Left ventricle myocardium inferior (tissue), 1 donor: ENCODE measurements around the gene HLCS. TPM values are rescaled to one million over a fixed set of nuclear protein-coding genes. Genes with fewer than 3 reads are reported as not detected.

Experiments used
- DNase-seq: peaks from one replicate; pipeline ENCODE4 v3.0.0-alpha.2; 2020
- H3K27ac ChIP-seq: fragments of 200-600 bp; replicated peaks from 2 replicates; pipeline ENCODE4 v1.8.0; 2021
- H3K27me3 ChIP-seq: fragments of 200-600 bp; 2 replicates; pipeline ENCODE4 v1.8.0; 2021; ENCODE audit warnings: low read depth
- H3K36me3 ChIP-seq: fragments of 200-600 bp; 2 replicates; pipeline ENCODE4 v1.8.0; 2021
- H3K4me1 ChIP-seq: fragments of 200-600 bp; 2 replicates; pipeline ENCODE4 v1.8.0; 2021
- H3K4me3 ChIP-seq: fragments of 200-600 bp; 2 replicates; pipeline ENCODE4 v1.8.0; 2021; ENCODE audit warnings: mild to moderate bottlenecking, moderate library complexity
- H3K9me3 ChIP-seq: fragments of 200-600 bp; replicated peaks from 2 replicates; pipeline ENCODE4 v1.8.0; 2021
- CTCF ChIP-seq: fragments of 200-600 bp; IDR thresholded peaks from 2 replicates; pipeline ENCODE4 v1.8.0; 2021; ENCODE audit warnings: antibody characterized with exemption, mild to moderate bottlenecking, borderline replicate concordance
- intact Hi-C: fragments of 100-400 bp; cut with micrococcal nuclease; formaldehyde crosslinking; loops from one replicate; pipeline ENCODE4 v1.11.0; 2022
- total RNA-seq: library from RNA; stranded (reverse); fragmentation: NEBNext Ultra II Directional; extraction: Animal tissue kit (Norgen Biotek cat#: 25700); gene quantifications from one replicate; pipeline ENCODE4 v1.2.1, GENCODE V29; 2021
- donor health status: DM: no; HTN: yes; CAD: no; lungs with severe emphysema.

HLCS gene
- total RNA-seq, 1 donor from 2014 or later: 5.3 TPM

- Histone ChIP-seq H3K4me1 (peaks cover 20% of the 10 kb centered on the region), H3K9me3 (no peaks in the 10 kb centered on the region), H3K4me3 (no peak overlapping the region), H3K27ac (no peak overlapping the region), H3K36me3 (no peaks in the 10 kb centered on the region), H3K27me3 (no peaks in the 10 kb centered on the region)
- no peak for DNase-seq
- no peak for TF ChIP-seq CTCF
- intact Hi-C loops: no loop called here
Measured at GRCh38 chr21:36783612-36784374, 182.7 kb downstream of the HLCS start.

GRCh38 chr21:36780861-36781260, 185.6 kb downstream of the HLCS start:
- no peaks in the 10 kb centered on the region for H3K36me3 ChIP-seq
- intact Hi-C loops: no loop called here
- no peak for TF ChIP-seq CTCF
- H3K4me1 ChIP-seq: peaks cover 18% of the 10 kb centered on the region
- no peaks in the 10 kb centered on the region for H3K27me3 ChIP-seq
- no peak overlapping the region for H3K4me3 ChIP-seq
- no peak for DNase-seq
- H3K9me3 ChIP-seq: no peaks in the 10 kb centered on the region
- no peak overlapping the region for H3K27ac ChIP-seq

- H3K4me1 ChIP-seq: peaks cover 14% of the 10 kb centered on the region
- H3K4me3 ChIP-seq: no peak overlapping the region
- no peaks in the 10 kb centered on the region for H3K27me3 ChIP-seq
- DNase-seq: no peak
- no peak for TF ChIP-seq CTCF
- intact Hi-C loops: no loop called here
- H3K27ac ChIP-seq: no peak overlapping the region
- H3K36me3 ChIP-seq: no peaks in the 10 kb centered on the region
- no peaks in the 10 kb centered on the region for H3K9me3 ChIP-seq
Measured at GRCh38 chr21:36776981-36777617, 189.4 kb downstream of the HLCS start.

GRCh38 chr21:36773995-36774394, 192.5 kb downstream of the HLCS start:
- H3K27me3 ChIP-seq: no peaks in the 10 kb centered on the region
- H3K36me3 ChIP-seq: no peaks in the 10 kb centered on the region
- intact Hi-C loops: no loop called here
- peak overlapping the region; percentile 61 for H3K27ac ChIP-seq
- no peak overlapping the region for H3K4me3 ChIP-seq
- no peak for TF ChIP-seq CTCF
- DNase-seq: no peak
- peaks cover 26% of the 10 kb centered on the region for H3K4me1 ChIP-seq
- H3K9me3 ChIP-seq: no peaks in the 10 kb centered on the region

GRCh38 chr21:36773117-36773516, 193.4 kb downstream of the HLCS start:
- Histone ChIP-seq H3K27ac (peak overlapping the region; percentile 61), H3K27me3 (no peaks in the 10 kb centered on the region), H3K4me3 (no peak overlapping the region), H3K9me3 (no peaks in the 10 kb centered on the region), H3K4me1 (peaks cover 32% of the 10 kb centered on the region), H3K36me3 (no peaks in the 10 kb centered on the region)
- intact Hi-C loops: no loop called here
- peak; percentile 86 for DNase-seq
- no peak for TF ChIP-seq CTCF
